GM23248 (cell line): ENCODE measurements around the gene FILIP1L.

Experiments
- EZH2 ChIP-seq: fragments of 200-600 bp; sonication (generic); IDR thresholded peaks from 2 replicates; pipeline ENCODE4 v1.6.1; 2018; ENCODE audit warnings: antibody characterized with exemption, mild to moderate bottlenecking; ENCODE audit not compliant: insufficient read depth, poor library complexity, severe bottlenecking
- EZH2phosphoT487 ChIP-seq: fragments of 200-600 bp; sonication (generic); IDR thresholded peaks from 2 replicates; pipeline ENCODE4 v1.6.1; 2018; ENCODE audit warnings: antibody characterized with exemption, moderate library complexity, mild to moderate bottlenecking, low read depth; ENCODE audit not compliant: insufficient read depth

GRCh38 chr3:100105501-100105900, 8.8 kb downstream of the FILIP1L start:
- TF ChIP-seq EZH2phosphoT487, result no peak
- no peak for TF ChIP-seq EZH2
